ENCODE results near the gene PRAME.

DNA sequence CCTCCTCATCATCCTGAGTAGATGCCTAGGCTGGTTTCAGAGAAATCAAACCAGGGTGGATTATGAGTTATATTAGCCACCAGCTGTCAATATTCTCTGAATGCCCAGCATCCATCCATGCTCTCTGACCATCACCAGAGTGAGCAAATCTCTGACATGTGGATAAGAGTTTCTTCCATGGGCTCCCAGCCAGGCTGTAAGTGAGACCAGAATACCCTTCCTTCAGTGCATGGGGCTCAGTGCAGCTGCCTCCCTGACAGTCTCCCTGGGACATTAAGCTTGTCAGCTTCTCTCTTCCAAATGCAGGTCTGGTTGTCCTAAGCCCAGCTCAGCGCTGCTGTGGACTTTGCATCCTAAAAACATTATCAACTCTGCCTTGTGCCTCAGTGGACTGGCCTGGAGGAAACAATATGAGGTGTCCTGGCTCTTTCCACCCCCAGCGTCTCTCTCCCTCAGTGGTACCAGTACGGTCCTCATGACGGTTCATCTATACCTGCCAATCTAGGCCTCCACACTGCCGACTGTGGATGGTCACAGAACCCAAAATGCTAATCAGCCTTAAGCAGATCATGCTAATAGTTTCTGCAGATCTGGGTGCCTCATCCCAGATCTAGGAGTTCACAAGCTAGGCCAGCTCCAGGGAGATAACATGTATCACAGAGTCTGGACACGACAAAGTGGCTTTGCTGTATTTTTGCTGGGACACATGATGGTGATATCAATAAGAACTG, 41.6 kb upstream of the PRAME start:
- TF ChIP-seq POLR2A (IDR thresholded peaks at IDR 0.05) = no peak
- TF ChIP-seq EP300 (IDR thresholded peaks at IDR 0.05; ENCODE audit: low read depth) = no peak
- no peak for TF ChIP-seq CTCF (IDR thresholded peaks at IDR 0.05)
